BJ (cell line): ENCODE results near the gene C1QB. TPM values are rescaled to one million over a fixed set of nuclear protein-coding genes. Genes with fewer than 3 reads are reported as not detected.

Experiments
- CTCF ChIA-PET: fragments of 350-600 bp; formaldehyde crosslinking; extraction: SDS; loops from one replicate; lab custom pipeline; 2021; ENCODE audit warnings: antibody characterized with exemption, inconsistent platforms; lab: Yijun Ruan, JAX
- POLR2A ChIA-PET: fragments of 300-600 bp; sonication (Branson Sonifier 250); formaldehyde crosslinking; extraction: SDS; loops from one replicate; lab custom pipeline; 2021; ENCODE audit warnings: antibody characterized with exemption; lab: Charles Lee
- DNase-seq: peaks from one replicate; pipeline ENCODE4 v3.0.0-alpha.2; 2011; ENCODE audit warnings: low read depth
- H3K27me3 ChIP-seq: 2 replicates; pipeline ENCODE4 v1.6.0; 2011; ENCODE audit warnings: low read length; ENCODE audit not compliant: control insufficient read depth, insufficient read depth
- H3K36me3 ChIP-seq: 2 replicates; pipeline ENCODE4 v1.5.1; 2011; ENCODE audit warnings: low read length; ENCODE audit not compliant: control insufficient read depth, insufficient read depth
- H3K4me3 ChIP-seq: 2 replicates; pipeline ENCODE4 v1.5.1; 2011; ENCODE audit warnings: low read depth, mild to moderate bottlenecking, control low read depth, low read length
- CTCF ChIP-seq: IDR thresholded peaks from 2 replicates; pipeline ENCODE4 v1.5.1; 2011; ENCODE audit warnings: low read depth, mild to moderate bottlenecking, control low read depth, inconsistent platforms, low read length, moderate library complexity; ENCODE audit not compliant: insufficient read depth
- polyA plus RNA-seq: library from polyadenylated mRNA; depleted of rRNA; stranded (reverse); fragments of >200 nt; gene quantifications from 2 replicates; pipeline ENCODE4 v1.2.3, GENCODE V29; 2011

Gene C1QB
- polyA plus RNA-seq, 1 experiment = not detected

GRCh38 chr1:22625262-22625925 lies 27.6 kb upstream of the C1QB start:
- POLR2A ChIA-PET = no interaction called here
- no peak for TF ChIP-seq CTCF
- H3K4me3 ChIP-seq = no peak overlapping the region
- CTCF ChIA-PET = interaction anchor here (2.3 kb wide), 1 partner anchor 16 kb away, joined by 7 read pairs; no protein-coding TSS in a partner anchor
- no peaks in the 10 kb centered on the region for H3K36me3 ChIP-seq
- peaks cover 9% of the 10 kb centered on the region for H3K27me3 ChIP-seq
- DNase-seq = no peak

- Histone ChIP-seq H3K4me3 (no peak overlapping the region), H3K27me3 (peaks cover 9% of the 10 kb centered on the region), H3K36me3 (no peaks in the 10 kb centered on the region)
- ChIA-PET CTCF (interaction anchor here (1.4 to 2.3 kb wide), 2 partner anchors 15 to 19 kb away, joined by 3 to 7 read pairs; no protein-coding TSS in a partner anchor), POLR2A (no interaction called here)
- no peak for DNase-seq
- TF ChIP-seq CTCF = no peak
These were observed 26.5 kb upstream of the C1QB start for GRCh38 chr1:22626237-22627157.

GRCh38 chr1:22627331-22627730 lies 25.7 kb upstream of the C1QB start:
- Histone ChIP-seq H3K27me3 (peaks cover 9% of the 10 kb centered on the region), H3K36me3 (no peaks in the 10 kb centered on the region), H3K4me3 (no peak overlapping the region)
- DNase-seq = no peak
- ChIA-PET POLR2A (no interaction called here), CTCF (interaction anchor here (1.4 kb wide), 1 partner anchor 20 kb away, joined by 3 read pairs; no protein-coding TSS in a partner anchor)
- TF ChIP-seq CTCF = no peak

- Histone ChIP-seq H3K36me3 (no peaks in the 10 kb centered on the region), H3K27me3 (peaks cover 9% of the 10 kb centered on the region), H3K4me3 (no peak overlapping the region)
- no peak for DNase-seq
- TF ChIP-seq CTCF = no peak
- ChIA-PET CTCF (no interaction called here), POLR2A (no interaction called here)
These were observed 24.2 kb upstream of the C1QB start for GRCh38 chr1:22628698-22629444.
